DOHH2 (cell line): ENCODE measurements around the gene MMP20.

Experiments used
- CTCF ChIP-seq: fragments of 200-600 bp; sonication (generic); IDR thresholded peaks from one replicate; pipeline ENCODE4 v1.5.1; 2014; ENCODE audit warnings: antibody characterized with exemption, mild to moderate bottlenecking, low read depth, low read length; ENCODE audit not compliant: poor library complexity, severe bottlenecking
- EZH2phosphoT487 ChIP-seq: fragments of 200-600 bp; sonication (generic); IDR thresholded peaks from 2 replicates; pipeline ENCODE4 v1.6.1; 2017; ENCODE audit warnings: borderline replicate concordance, mild to moderate bottlenecking, antibody characterized with exemption, low read length, moderate library complexity, mixed read lengths

DNA sequence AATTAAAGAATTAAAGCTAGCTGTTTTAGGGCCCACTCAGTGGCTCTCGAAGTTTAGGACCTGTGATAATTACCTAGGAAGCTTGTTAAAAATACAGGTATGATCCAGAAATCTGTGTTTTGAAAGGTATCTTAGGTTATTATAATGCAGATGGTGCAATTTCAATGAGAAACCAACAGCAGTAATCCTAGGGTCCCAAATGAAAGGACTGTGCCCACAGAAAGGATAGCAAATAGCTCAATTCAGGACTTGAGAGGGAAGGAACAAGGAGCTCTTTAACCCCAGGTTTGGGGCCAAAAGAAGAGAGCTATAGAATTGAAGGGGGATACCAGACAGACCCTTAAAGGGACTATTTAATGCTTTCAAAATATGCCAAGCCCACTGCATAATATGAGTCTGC, 11.7 kb downstream of the MMP20 start:
- TF ChIP-seq CTCF (no peak), EZH2phosphoT487 (no peak)
